Calu3 (cell line): ENCODE measurements around the gene PTPRG. TPM values are rescaled to one million over a fixed set of nuclear protein-coding genes. Genes with fewer than 3 reads are reported as not detected.

ENCODE experiments used
- BruUV-seq: library from RNA; stranded (reverse); fragments of 400-500 nt; replicated peaks from 2 replicates; lab custom pipeline; 2021; lab: Mats Ljungman, UMichigan
- CTCF ChIA-PET: fragments of 300-600 bp; sonication (Branson Sonifier 250); formaldehyde crosslinking; loops from one replicate; lab custom pipeline; 2022; ENCODE audit warnings: antibody characterized with exemption; lab: Charles Lee
- DNase-seq: peaks from one replicate; pipeline ENCODE4 v3.0.0; 2022
- H3K27ac Mint-ChIP-seq: one replicate; pipeline ENCODE4 v1.8.0; 2022; ENCODE audit warnings: mixed read lengths; ENCODE audit not compliant: unreplicated experiment
- H3K27me3 Mint-ChIP-seq: one replicate; pipeline ENCODE4 v1.8.0; 2022; ENCODE audit warnings: mixed read lengths; ENCODE audit not compliant: unreplicated experiment
- H3K36me3 Mint-ChIP-seq: one replicate; pipeline ENCODE4 v1.8.0; 2022; ENCODE audit warnings: mild to moderate bottlenecking, moderate library complexity, mixed read lengths; ENCODE audit not compliant: insufficient read depth, unreplicated experiment
- H3K4me1 Mint-ChIP-seq: one replicate; pipeline ENCODE4 v1.8.0; 2022; ENCODE audit warnings: mild to moderate bottlenecking, low read depth, mixed read lengths; ENCODE audit not compliant: unreplicated experiment
- H3K4me3 Mint-ChIP-seq: one replicate; pipeline ENCODE4 v1.8.0; 2022; ENCODE audit warnings: mild to moderate bottlenecking, low read depth, moderate library complexity, mixed read lengths; ENCODE audit not compliant: unreplicated experiment
- H3K9me3 Mint-ChIP-seq: one replicate; pipeline ENCODE4 v1.8.0; 2022; ENCODE audit warnings: low read depth, mixed read lengths; ENCODE audit not compliant: unreplicated experiment
- intact Hi-C: fragments of 100-400 bp; cut with micrococcal nuclease; formaldehyde crosslinking; loops from one replicate; pipeline ENCODE4 v1.10.0; 2022; ENCODE audit not compliant: unreplicated experiment
- total RNA-seq: library from RNA; stranded (reverse); gene quantifications from 2 replicates; pipeline ENCODE4 v1.2.3, GENCODE V29; 2022
- TF ChIP-seq, protein P1 (sequence below): fragments of 200-600 bp; IDR thresholded peaks from one replicate; pipeline ENCODE4 v1.8.0; 2022; ENCODE audit warnings: antibody characterized with exemption; ENCODE audit not compliant: unreplicated experiment

Gene PTPRG
- total RNA-seq, 1 experiment from 2014 or later: 0.35 TPM

DNA sequence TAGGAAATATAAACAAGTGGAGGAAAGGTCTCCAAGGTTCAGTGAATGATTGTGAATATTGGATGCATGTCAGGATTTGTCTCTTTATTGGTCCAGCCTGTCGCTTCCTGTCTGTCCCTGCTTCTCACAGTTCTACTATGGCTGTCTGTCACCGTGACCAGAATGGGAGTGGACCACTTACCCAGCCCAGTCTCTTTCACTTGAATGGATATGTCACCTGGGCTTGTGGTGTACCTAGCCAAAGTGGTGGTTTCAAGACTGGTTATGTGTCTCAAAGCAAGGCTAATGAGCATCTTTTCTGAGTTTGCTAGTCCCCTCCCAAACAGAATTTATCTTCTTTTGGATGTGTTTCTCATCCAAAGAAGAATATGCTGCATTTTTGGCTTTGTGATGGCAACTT is 231.7 kb downstream of the PTPRG start:
- no TSS peak for BruUV-seq
- no peak overlapping the region for H3K4me3 Mint-ChIP-seq
- H3K27me3 Mint-ChIP-seq: no peaks in the 10 kb centered on the region

DNA sequence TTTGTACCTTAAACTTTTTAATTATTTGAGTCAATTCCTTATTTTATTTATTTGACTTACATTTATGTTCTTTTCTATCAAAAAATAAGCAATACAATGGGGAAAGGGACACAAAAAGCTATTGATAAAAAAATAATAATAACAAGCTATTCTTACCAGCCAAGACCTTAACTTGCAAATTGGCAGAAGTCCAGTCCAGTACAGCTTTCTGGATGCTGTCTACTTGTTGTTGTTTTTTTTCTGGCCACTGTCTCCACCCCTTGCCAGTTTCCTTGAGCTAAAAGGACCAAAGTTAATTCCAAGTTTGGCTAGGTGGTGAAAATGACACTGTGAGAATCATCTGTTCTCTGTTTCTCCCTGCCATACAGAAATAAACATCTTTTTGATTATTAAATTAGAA is 232.2 kb downstream of the PTPRG start:
- no peak for DNase-seq
- no peaks in the 10 kb centered on the region for H3K36me3 Mint-ChIP-seq
- no TSS peak for BruUV-seq
- H3K9me3 Mint-ChIP-seq: peaks cover 11% of the 10 kb centered on the region
- CTCF ChIA-PET: no interaction called here
- H3K27ac Mint-ChIP-seq: no peak overlapping the region
- H3K4me1 Mint-ChIP-seq: no peaks in the 10 kb centered on the region
- no peak overlapping the region for H3K4me3 Mint-ChIP-seq
- no peaks in the 10 kb centered on the region for H3K27me3 Mint-ChIP-seq
- TF ChIP-seq, protein P1, sequence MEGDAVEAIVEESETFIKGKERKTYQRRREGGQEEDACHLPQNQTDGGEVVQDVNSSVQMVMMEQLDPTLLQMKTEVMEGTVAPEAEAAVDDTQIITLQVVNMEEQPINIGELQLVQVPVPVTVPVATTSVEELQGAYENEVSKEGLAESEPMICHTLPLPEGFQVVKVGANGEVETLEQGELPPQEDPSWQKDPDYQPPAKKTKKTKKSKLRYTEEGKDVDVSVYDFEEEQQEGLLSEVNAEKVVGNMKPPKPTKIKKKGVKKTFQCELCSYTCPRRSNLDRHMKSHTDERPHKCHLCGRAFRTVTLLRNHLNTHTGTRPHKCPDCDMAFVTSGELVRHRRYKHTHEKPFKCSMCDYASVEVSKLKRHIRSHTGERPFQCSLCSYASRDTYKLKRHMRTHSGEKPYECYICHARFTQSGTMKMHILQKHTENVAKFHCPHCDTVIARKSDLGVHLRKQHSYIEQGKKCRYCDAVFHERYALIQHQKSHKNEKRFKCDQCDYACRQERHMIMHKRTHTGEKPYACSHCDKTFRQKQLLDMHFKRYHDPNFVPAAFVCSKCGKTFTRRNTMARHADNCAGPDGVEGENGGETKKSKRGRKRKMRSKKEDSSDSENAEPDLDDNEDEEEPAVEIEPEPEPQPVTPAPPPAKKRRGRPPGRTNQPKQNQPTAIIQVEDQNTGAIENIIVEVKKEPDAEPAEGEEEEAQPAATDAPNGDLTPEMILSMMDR: no peak
- intact Hi-C loops: no loop called here

More for the DNA sequence above, 231.7 kb downstream of the PTPRG start:
- H3K4me1 Mint-ChIP-seq: no peaks in the 10 kb centered on the region
- H3K9me3 Mint-ChIP-seq: peaks cover 11% of the 10 kb centered on the region
- DNase-seq: no peak
- CTCF ChIA-PET: no interaction called here
- no peak overlapping the region for H3K27ac Mint-ChIP-seq
- no peaks in the 10 kb centered on the region for H3K36me3 Mint-ChIP-seq
- intact Hi-C loops: no loop called here
- TF ChIP-seq, protein P1: no peak

DNA sequence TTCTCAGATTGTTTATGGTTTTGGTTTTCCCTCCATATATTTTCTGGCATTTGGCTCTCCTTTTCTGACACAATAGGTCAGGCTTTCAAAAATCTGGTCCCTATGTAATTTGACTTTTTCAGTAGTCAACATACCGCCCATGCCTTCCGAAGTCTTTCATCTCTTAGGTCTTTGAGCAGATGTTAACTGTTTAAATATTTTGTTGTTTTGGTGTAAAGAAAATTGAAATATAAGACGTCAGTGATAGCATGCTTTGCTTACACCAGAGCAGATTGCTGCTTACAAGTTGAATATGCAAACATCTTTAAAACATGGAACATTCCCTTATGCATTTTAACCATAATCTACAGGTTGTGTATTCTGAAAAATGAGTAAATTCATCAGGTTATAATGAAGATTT is 233.0 kb downstream of the PTPRG start:
- H3K9me3 Mint-ChIP-seq: peaks cover 8% of the 10 kb centered on the region
- TF ChIP-seq, protein P1: no peak
- H3K36me3 Mint-ChIP-seq: no peaks in the 10 kb centered on the region
- intact Hi-C loops: no loop called here
- no peak overlapping the region for H3K4me3 Mint-ChIP-seq
- DNase-seq: no peak
- CTCF ChIA-PET: no interaction called here
- H3K27ac Mint-ChIP-seq: no peak overlapping the region
- BruUV-seq: no TSS peak
- H3K27me3 Mint-ChIP-seq: no peaks in the 10 kb centered on the region
- H3K4me1 Mint-ChIP-seq: no peaks in the 10 kb centered on the region

DNA sequence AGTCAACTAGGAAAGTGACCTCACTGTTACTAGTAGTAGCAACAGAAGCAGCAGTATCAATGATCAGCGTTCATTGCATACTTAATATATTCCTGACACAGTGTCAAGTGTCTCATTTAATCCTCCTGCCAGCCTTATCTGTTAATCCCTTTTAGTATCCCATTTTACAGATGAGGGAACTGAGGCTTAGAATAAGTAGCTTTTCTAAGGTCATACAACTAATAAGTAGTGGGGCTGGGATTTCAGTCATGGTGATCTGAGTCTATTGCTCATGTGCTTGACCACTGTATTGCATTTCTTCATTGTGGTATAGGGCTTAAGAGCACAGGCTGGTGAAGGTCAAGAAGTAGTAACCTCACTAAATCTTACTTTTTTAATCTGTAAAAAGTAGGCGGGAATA is 233.6 kb downstream of the PTPRG start:
- Mint-ChIP-seq H3K4me3 (no peak overlapping the region), H3K36me3 (no peaks in the 10 kb centered on the region)

More for the DNA sequence above, 233.6 kb downstream of the PTPRG start:
- no peak for DNase-seq
- Mint-ChIP-seq H3K4me1 (no peaks in the 10 kb centered on the region), H3K27ac (no peak overlapping the region), H3K27me3 (no peaks in the 10 kb centered on the region), H3K9me3 (peaks cover 8% of the 10 kb centered on the region)
- CTCF ChIA-PET: no interaction called here
- TF ChIP-seq, protein P1: no peak
- BruUV-seq: no TSS peak
- intact Hi-C loops: no loop called here
